Measurements from ENCODE around the gene FLVCR2.

DNA sequence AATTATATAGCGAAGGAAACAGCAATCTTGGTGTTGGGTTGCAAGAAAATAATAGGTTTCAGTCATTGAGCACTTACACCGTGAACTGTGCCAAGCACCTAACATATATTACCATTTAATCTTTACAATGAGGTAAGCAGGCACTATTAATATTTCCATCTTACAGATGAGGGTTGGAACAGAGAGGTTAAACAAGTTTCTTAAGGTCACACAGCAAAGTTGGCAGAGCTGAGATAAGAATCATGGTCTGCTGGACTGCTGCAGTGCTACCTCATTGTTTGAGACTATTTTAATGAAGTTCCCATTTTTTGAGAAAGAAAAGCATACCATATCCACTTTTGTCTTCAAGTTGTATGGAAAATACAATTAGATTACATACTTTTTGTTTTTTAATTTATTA lies 80.5 kb downstream of the FLVCR2 start:
- TF ChIP-seq, protein P1, sequence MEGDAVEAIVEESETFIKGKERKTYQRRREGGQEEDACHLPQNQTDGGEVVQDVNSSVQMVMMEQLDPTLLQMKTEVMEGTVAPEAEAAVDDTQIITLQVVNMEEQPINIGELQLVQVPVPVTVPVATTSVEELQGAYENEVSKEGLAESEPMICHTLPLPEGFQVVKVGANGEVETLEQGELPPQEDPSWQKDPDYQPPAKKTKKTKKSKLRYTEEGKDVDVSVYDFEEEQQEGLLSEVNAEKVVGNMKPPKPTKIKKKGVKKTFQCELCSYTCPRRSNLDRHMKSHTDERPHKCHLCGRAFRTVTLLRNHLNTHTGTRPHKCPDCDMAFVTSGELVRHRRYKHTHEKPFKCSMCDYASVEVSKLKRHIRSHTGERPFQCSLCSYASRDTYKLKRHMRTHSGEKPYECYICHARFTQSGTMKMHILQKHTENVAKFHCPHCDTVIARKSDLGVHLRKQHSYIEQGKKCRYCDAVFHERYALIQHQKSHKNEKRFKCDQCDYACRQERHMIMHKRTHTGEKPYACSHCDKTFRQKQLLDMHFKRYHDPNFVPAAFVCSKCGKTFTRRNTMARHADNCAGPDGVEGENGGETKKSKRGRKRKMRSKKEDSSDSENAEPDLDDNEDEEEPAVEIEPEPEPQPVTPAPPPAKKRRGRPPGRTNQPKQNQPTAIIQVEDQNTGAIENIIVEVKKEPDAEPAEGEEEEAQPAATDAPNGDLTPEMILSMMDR (IDR thresholded peaks at IDR 0.05; ENCODE audit: insufficient read depth, low read length, poor library complexity, severe bottlenecking), result no peak
- TF ChIP-seq EZH2phosphoT487 (conservative IDR thresholded peaks at IDR 0.05; ENCODE audit: low read length), result no peak
